H1 (cell line): Measurements from ENCODE around the gene CTNNBL1. TPM values are rescaled to one million over a fixed set of nuclear protein-coding genes. Genes with fewer than 3 reads are reported as not detected.

ENCODE experiments used
- CTCF ChIA-PET: fragments of 300-600 bp; sonication (Branson Sonifier 250); formaldehyde crosslinking; loops from one replicate; lab custom pipeline; 2021; ENCODE audit not compliant: partially characterized antibody; lab: Charles Lee
- POLR2A ChIA-PET: fragments of 300-600 bp; sonication (Branson Sonifier 250); formaldehyde crosslinking; loops from one replicate; lab custom pipeline; 2021; ENCODE audit warnings: inconsistent platforms; ENCODE audit not compliant: partially characterized antibody; lab: Charles Lee
- DNase-seq, 2 experiments: peaks; one replicate each; pipeline versions ENCODE4 v3.0.0 to v3.0.0-alpha.2; 2010 to 2022; ENCODE audit warnings: low spot score in 2 of 2, low read depth in 1 of 2, mixed read lengths in 1 of 2
- FAIRE-seq: peaks from 2 replicates; lab custom pipeline; 2011; peaks lifted over from hg19 to GRCh38; lab: Jason Lieb, UNC
- H2AFZ ChIP-seq: 2 replicates; pipeline ENCODE4 v1.8.1; 2012; ENCODE audit warnings: low read length, inconsistent platforms
- H2AK5ac ChIP-seq: 2 replicates; pipeline ENCODE4 v1.6.1; 2013; ENCODE audit warnings: low read depth, low read length
- H2BK120ac ChIP-seq: replicated peaks from 2 replicates; pipeline ENCODE3; 2013; ENCODE audit warnings: low read depth, low read length, inconsistent platforms
- H2BK12ac ChIP-seq: 2 replicates; pipeline ENCODE4 v1.6.1; 2013; ENCODE audit warnings: low read depth, low read length
- H2BK15ac ChIP-seq: 2 replicates; pipeline ENCODE4 v1.6.1; 2013; ENCODE audit warnings: low read length
- H2BK20ac ChIP-seq: 2 replicates; pipeline ENCODE4 v1.6.1; 2013; ENCODE audit warnings: low read length
- H2BK5ac ChIP-seq: 2 replicates; pipeline ENCODE4 v1.6.1; 2013; ENCODE audit warnings: low read depth, low read length
- H3K14ac ChIP-seq: 2 replicates; pipeline ENCODE4 v1.6.1; 2013; ENCODE audit warnings: inconsistent platforms; ENCODE audit not compliant: insufficient read length
- H3K18ac ChIP-seq: 2 replicates; pipeline ENCODE4 v1.6.1; 2013; ENCODE audit warnings: low read length; ENCODE audit errors: extremely low read depth
- H3K23ac ChIP-seq: 2 replicates; pipeline ENCODE4 v1.6.1; 2013; ENCODE audit warnings: inconsistent platforms; ENCODE audit not compliant: insufficient read length
- H3K23me2 ChIP-seq: 2 replicates; pipeline ENCODE4 v1.6.1; 2013; ENCODE audit warnings: low read depth, low read length
- H3K27ac ChIP-seq: 2 replicates; pipeline ENCODE4 v1.6.1; 2011; ENCODE audit warnings: low read depth, low read length, inconsistent platforms
- H3K27me3 ChIP-seq, 4 experiments: replicated peaks in 1 of 4; 1 replicate in 1 of 4; 2 replicates in 3 of 4; pipeline versions ENCODE4 v1.6.1 to v1.8.1; 2011 to 2013; ENCODE audit warnings: low read length in 3 of 4, mild to moderate bottlenecking in 3 of 4, inconsistent platforms in 2 of 4, mixed read lengths in 2 of 4, moderate library complexity in 1 of 4; ENCODE audit not compliant: control insufficient read depth in 3 of 4, insufficient read depth in 3 of 4; ENCODE audit errors: extremely low read depth in 1 of 4
- H3K36me3 ChIP-seq, 4 experiments: 2 replicates each; pipeline versions ENCODE4 v1.6.1 to v1.8.1; 2011 to 2013; ENCODE audit warnings: mild to moderate bottlenecking in 4 of 4, low read length in 3 of 4, moderate library complexity in 2 of 4, control low read depth in 1 of 4, inconsistent platforms in 1 of 4; ENCODE audit not compliant: insufficient read depth in 4 of 4, control insufficient read depth in 2 of 4
- H3K4ac ChIP-seq: replicated peaks from 2 replicates; pipeline ENCODE3; 2013; ENCODE audit warnings: low read length, low read depth, mixed read lengths, inconsistent platforms; ENCODE audit not compliant: insufficient read length
- H3K4me1 ChIP-seq, 4 experiments: replicated peaks in 1 of 4; 1 replicate in 1 of 4; 2 replicates in 3 of 4; pipeline versions ENCODE4 v1.6.1 to v1.8.1; 2011 to 2013; ENCODE audit warnings: low read length in 3 of 4, inconsistent platforms in 2 of 4, mixed read lengths in 1 of 4; ENCODE audit not compliant: insufficient read depth in 4 of 4, control insufficient read depth in 3 of 4
- H3K4me2 ChIP-seq, 2 experiments: 2 replicates each; pipeline versions ENCODE4 v1.6.1 to v1.8.1; 2011 to 2013; ENCODE audit warnings: low read depth in 2 of 2, low read length in 2 of 2, control low read depth in 1 of 2, inconsistent platforms in 1 of 2, mild to moderate bottlenecking in 1 of 2; ENCODE audit not compliant: insufficient read depth in 1 of 2
- H3K4me3 ChIP-seq, 4 experiments: fragments of 200-600, 300-600 bp in 1 of 4; sonication (generic), shearing (Covaris generic), sonication (Bioruptor Twin) in 1 of 4; 2 replicates each; pipeline versions ENCODE4 v1.5.1 to v1.8.1; 2011 to 2016; ENCODE audit warnings: low read length in 4 of 4, low read depth in 3 of 4, control low read depth in 2 of 4, inconsistent platforms in 2 of 4, mild to moderate bottlenecking in 2 of 4, mixed read lengths in 1 of 4, moderate library complexity in 1 of 4; ENCODE audit not compliant: insufficient read depth in 2 of 4; ENCODE audit errors: extremely low read depth in 1 of 4
- H3K56ac ChIP-seq: replicated peaks from 2 replicates; pipeline ENCODE3; 2013; ENCODE audit warnings: low read depth, mild to moderate bottlenecking, mixed read lengths, low read length, inconsistent platforms; ENCODE audit not compliant: insufficient read length
- H3K79me1 ChIP-seq: 2 replicates; pipeline ENCODE4 v1.6.1; 2013; ENCODE audit warnings: low read depth, low read length, control low read depth
- H3K79me2 ChIP-seq, 2 experiments: 2 replicates each; pipeline versions ENCODE4 v1.6.1 to v1.8.1; 2012 to 2013; ENCODE audit warnings: low read length in 2 of 2, mild to moderate bottlenecking in 2 of 2, inconsistent platforms in 1 of 2; ENCODE audit not compliant: insufficient read depth in 2 of 2, control insufficient read depth in 1 of 2
- H3K9ac ChIP-seq, 4 experiments: replicated peaks in 1 of 4; 1 replicate in 1 of 4; 2 replicates in 3 of 4; pipeline versions ENCODE4 v1.6.1 to v1.8.1; 2011 to 2013; ENCODE audit warnings: low read depth in 3 of 4, low read length in 3 of 4, control low read depth in 2 of 4, mild to moderate bottlenecking in 2 of 4, moderate library complexity in 2 of 4, inconsistent platforms in 1 of 4; ENCODE audit errors: extremely low read depth in 1 of 4
- H3K9me3 ChIP-seq, 2 experiments: 2 replicates each; pipeline versions ENCODE4 v1.6.1 to v1.8.1; 2012 to 2013; ENCODE audit warnings: mild to moderate bottlenecking in 2 of 2, moderate library complexity in 2 of 2, control low read depth in 1 of 2, inconsistent platforms in 1 of 2, low read depth in 1 of 2, low read length in 1 of 2, mixed read lengths in 1 of 2; ENCODE audit not compliant: insufficient read depth in 2 of 2
- H4K20me1 ChIP-seq, 2 experiments: replicated peaks in 1 of 2; 2 replicates each; pipeline versions ENCODE3 to v1.8.1; 2011 to 2013; ENCODE audit warnings: inconsistent platforms in 2 of 2, low read length in 2 of 2, mild to moderate bottlenecking in 1 of 2; ENCODE audit not compliant: insufficient read depth in 2 of 2, control insufficient read depth in 1 of 2
- H4K5ac ChIP-seq: 2 replicates; pipeline ENCODE4 v1.6.1; 2013; ENCODE audit warnings: low read length, low read depth, mixed read lengths, inconsistent platforms; ENCODE audit not compliant: insufficient read length
- H4K8ac ChIP-seq: 2 replicates; pipeline ENCODE4 v1.8.0; 2013; ENCODE audit warnings: mild to moderate bottlenecking, moderate library complexity, low read length, inconsistent platforms; ENCODE audit not compliant: insufficient read depth; ENCODE audit errors: extremely low read depth
- H4K91ac ChIP-seq: replicated peaks from 2 replicates; pipeline ENCODE3; 2013; ENCODE audit warnings: low read length, mixed read lengths, inconsistent platforms; ENCODE audit not compliant: insufficient read length
- EGR1 ChIP-seq: IDR thresholded peaks from 2 replicates; pipeline ENCODE4 v1.6.1; 2011; ENCODE audit warnings: low read depth, low read length, borderline replicate concordance
- HDAC6 ChIP-seq: IDR thresholded peaks from one replicate; pipeline ENCODE4 v1.7.1; 2012; ENCODE audit warnings: low read depth, mild to moderate bottlenecking, inconsistent platforms, low read length, moderate library complexity
- JUN ChIP-seq: IDR thresholded peaks from 2 replicates; pipeline ENCODE4 v1.6.1; 2011; ENCODE audit warnings: low read depth, mild to moderate bottlenecking, improper control_type of control experiment, low read length
- KDM4A ChIP-seq: IDR thresholded peaks from one replicate; pipeline ENCODE4 v1.7.1; 2012; ENCODE audit warnings: low read depth, mild to moderate bottlenecking, moderate library complexity, low read length, inconsistent platforms; ENCODE audit not compliant: severe bottlenecking
- NRF1 ChIP-seq: IDR thresholded peaks from 2 replicates; pipeline ENCODE4 v1.6.1; 2011; ENCODE audit warnings: mild to moderate bottlenecking, low read depth, low read length, improper control_type of control experiment
- SAP30 ChIP-seq: fragments of 300-600 bp; sonication (generic); IDR thresholded peaks from 2 replicates; pipeline ENCODE4 v1.7.1; 2012; ENCODE audit warnings: low read length, moderate library complexity, mild to moderate bottlenecking, inconsistent platforms; ENCODE audit not compliant: insufficient read depth, insufficient replicate concordance
- SP1 ChIP-seq: IDR thresholded peaks from 2 replicates; pipeline ENCODE4 v1.6.1; 2011; ENCODE audit warnings: low read depth, low read length
- SUZ12 ChIP-seq: fragments of 200-600 bp; sonication (generic); IDR thresholded peaks from 2 replicates; pipeline ENCODE4 v1.6.1; 2012; ENCODE audit warnings: mild to moderate bottlenecking, inconsistent platforms, low read length, moderate library complexity, mixed read lengths
- USF2 ChIP-seq: IDR thresholded peaks from 2 replicates; pipeline ENCODE4 v1.6.1; 2011; ENCODE audit warnings: low read length, improper control_type of control experiment
- WGBS, 2 experiments: shearing (Covaris generic) in 1 of 2; methylation state at CpG; one replicate each; pipeline versions ENCODE4 v1.1.6 to v1.1.7; 2013 to 2015; ENCODE audit warnings: low lambda C conversion rate in 2 of 2, mixed read lengths in 2 of 2, inconsistent platforms in 1 of 2, low coverage in 1 of 2, missing lambda C conversion rate in 1 of 2; ENCODE audit not compliant: insufficient replicate concordance in 2 of 2, insufficient coverage in 1 of 2, insufficient read length in 1 of 2; ENCODE audit errors: extremely low coverage in 1 of 2, missing lambda C conversion rate in 1 of 2; 5-methylcytosine and 5-hydroxymethylcytosine counted together
- polyA plus RNA-seq, 7 experiments: library from polyadenylated mRNA; depleted of rRNA in 3 of 7; stranded (reverse) in 5 of 7; unstranded in 2 of 7; fragments of >200 nt in 5 of 7; fragments of 200-250 nt in 2 of 7; gene quantifications; 1 replicate in 5 of 7; 2 replicates in 1 of 7; 4 replicates in 1 of 7; pipeline versions ENCODE4 v1.2.1 to v1.2.3, GENCODE V29; 2011 to 2013; ENCODE audit warnings: missing spikeins in 2 of 7, mixed read lengths in 2 of 7
- total RNA-seq: library from RNA; stranded (reverse); fragmentation: NEBNext Ultra II Directional; extraction: Animal tissue kit (Norgen Biotek cat#: 25700); gene quantifications from 2 replicates; pipeline ENCODE4 v1.2.1, GENCODE V29; 2021

CTNNBL1 gene
- total and polyA plus RNA-seq, 2 of the 8 experiments (the other 6 are each of a cell fraction or from before 2014, with no cell fraction given) = 19.6 to 81.6 TPM

DNA sequence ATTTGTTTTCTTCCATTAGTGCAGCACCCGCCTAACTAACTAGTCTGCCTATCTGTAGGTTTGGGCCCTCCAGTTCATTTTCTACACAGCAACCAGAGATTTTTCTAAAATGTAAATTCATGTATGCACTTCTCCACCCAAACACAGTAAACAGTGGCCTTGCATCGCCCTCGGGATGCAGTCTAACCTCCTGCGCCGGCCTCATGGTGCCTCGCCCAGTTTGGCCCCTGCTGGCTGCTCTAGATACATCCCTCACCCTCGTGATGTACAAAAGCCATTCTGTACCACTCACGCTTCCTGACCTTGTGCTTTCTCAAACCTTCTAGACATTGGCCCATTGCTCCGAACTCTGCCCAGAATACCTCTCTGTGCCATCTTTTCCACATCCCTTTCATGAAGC is 155.3 kb downstream of the CTNNBL1 start:
- peaks cover 0 to 5% (median 0%) of the 10 kb centered on the region in 4 experiments; a peak in 1 of 8 replicates for H3K36me3 ChIP-seq
- no peaks in the 10 kb centered on the region for H3K79me1 ChIP-seq
- H2BK12ac ChIP-seq = no peak overlapping the region
- H2BK20ac ChIP-seq = no peak overlapping the region
- no peak overlapping the region for H3K9ac ChIP-seq
- no peaks in the 10 kb centered on the region for H3K79me2 ChIP-seq
- no peak overlapping the region for H2AK5ac ChIP-seq
- DNase-seq (no peak), FAIRE-seq (no peak)
- H3K27me3 ChIP-seq = no peaks in the 10 kb centered on the region
- no peaks in the 10 kb centered on the region for H3K9me3 ChIP-seq
- H3K23ac ChIP-seq = no peak overlapping the region
- no peak overlapping the region for H3K4ac ChIP-seq
- H2BK120ac ChIP-seq = no peak overlapping the region
- no peak overlapping the region for H3K18ac ChIP-seq
- no peak overlapping the region for H3K4me3 ChIP-seq
- H3K56ac ChIP-seq = no peak overlapping the region
- H4K20me1 ChIP-seq = no peaks in the 10 kb centered on the region
- 90% methylated on average over 9 of the region's 9 CpGs; no CpG with 5 or more reads in 1 of the 2 experiments for WGBS, 2 experiments
- H3K14ac ChIP-seq = no peak overlapping the region
- no peak overlapping the region for H4K5ac ChIP-seq
- H2BK5ac ChIP-seq = no peak overlapping the region
- TF ChIP-seq SP1 (no peak), USF2 (no peak), JUN (no peak), SAP30 (no peak), NRF1 (no peak), HDAC6 (no peak), KDM4A (no peak), SUZ12 (no peak), EGR1 (no peak)
- H3K23me2 ChIP-seq = no peaks in the 10 kb centered on the region
- no peak overlapping the region for H2BK15ac ChIP-seq
- CTCF ChIA-PET = no interaction called here
- H3K4me1 ChIP-seq = peaks cover 2 to 19% (median 9%) of the 10 kb centered on the region in 4 experiments; a peak in 5 of 7 replicates
- peak overlapping the region; percentile 22; the same call in 1 of the 2 replicates for H4K8ac ChIP-seq
- no peak overlapping the region for H3K4me2 ChIP-seq
- H3K27ac ChIP-seq = no peak overlapping the region
- POLR2A ChIA-PET = no interaction called here
- no peak overlapping the region for H2AFZ ChIP-seq
- no peak overlapping the region for H4K91ac ChIP-seq
